HepG2 (cell line): ENCODE measurements around the gene ZNF597. TPM values are rescaled to one million over a fixed set of nuclear protein-coding genes. Genes with fewer than 3 reads are reported as not detected.

Experiments
- CBX5 ChIP-seq: sonication (generic); formaldehyde crosslinking; IDR thresholded peaks from 2 replicates; pipeline ENCODE4 v1.4.0; 2020; ENCODE audit warnings: missing genetic modification reagents, borderline replicate concordance
- CSRNP2 ChIP-seq: sonication (generic); formaldehyde crosslinking; conservative IDR thresholded peaks from 2 replicates; pipeline ENCODE4 v1.8.0; 2022; ENCODE audit warnings: low read depth, missing genetic modification reagents
- ERF ChIP-seq: IDR thresholded peaks from 2 replicates; pipeline ENCODE4 v1.6.1; 2018; ENCODE audit warnings: missing biosample characterization, missing genetic modification reagents
- FOXK1 ChIP-seq: sonication (generic); formaldehyde crosslinking; IDR thresholded peaks from 2 replicates; pipeline ENCODE4 v1.4.0; 2020; ENCODE audit warnings: low read depth, missing genetic modification reagents, borderline replicate concordance
- HMGXB4 ChIP-seq, 2 experiments: sonication (generic) in 1 of 2; formaldehyde crosslinking in 1 of 2; IDR thresholded peaks; 2 replicates each; pipeline versions ENCODE4 v1.4.0 to v1.6.1; 2018 to 2020; ENCODE audit warnings: missing genetic modification reagents in 2 of 2, borderline replicate concordance in 1 of 2, low read depth in 1 of 2, mild to moderate bottlenecking in 1 of 2, missing biosample characterization in 1 of 2
- MAFG ChIP-seq: sonication (generic); formaldehyde crosslinking; IDR thresholded peaks from 2 replicates; pipeline ENCODE4 v1.5.1; 2020; ENCODE audit warnings: mild to moderate bottlenecking, missing genetic modification reagents
- NAIF1 ChIP-seq: sonication (generic); formaldehyde crosslinking; IDR thresholded peaks from 2 replicates; pipeline ENCODE4 v1.5.0; 2020; ENCODE audit warnings: mild to moderate bottlenecking, missing genetic modification reagents, borderline replicate concordance
- PAF1 ChIP-seq: IDR thresholded peaks from 2 replicates; pipeline ENCODE4 v1.6.1; 2016; ENCODE audit warnings: missing genetic modification reagents, missing compliant biosample characterization
- RBM22 ChIP-seq: fragments of 200-400 bp; formaldehyde crosslinking; optimal IDR thresholded peaks from 2 replicates; pipeline ENCODE3; 2017; ENCODE audit warnings: mild to moderate bottlenecking, low read length, moderate library complexity
- STAT5B ChIP-seq: sonication (generic); formaldehyde crosslinking; IDR thresholded peaks from 2 replicates; pipeline ENCODE4 v1.4.0; 2020; ENCODE audit warnings: missing genetic modification reagents
- STAT6 ChIP-seq: sonication (generic); formaldehyde crosslinking; IDR thresholded peaks from 2 replicates; pipeline ENCODE4 v1.4.0; 2020; ENCODE audit warnings: missing genetic modification reagents, mild to moderate bottlenecking, borderline replicate concordance
- TSC22D2 ChIP-seq: sonication (generic); formaldehyde crosslinking; IDR thresholded peaks from 2 replicates; pipeline ENCODE4 v1.5.1; 2020; ENCODE audit warnings: missing genetic modification reagents, mild to moderate bottlenecking, borderline replicate concordance
- U2AF1 ChIP-seq: fragments of 200-400 bp; formaldehyde crosslinking; optimal IDR thresholded peaks from 2 replicates; pipeline ENCODE3; 2017; ENCODE audit warnings: mild to moderate bottlenecking, low read depth, low read length
- ZBTB42 ChIP-seq: sonication (generic); formaldehyde crosslinking; IDR thresholded peaks from 2 replicates; pipeline ENCODE4 v1.5.0; 2020; ENCODE audit warnings: mild to moderate bottlenecking, missing genetic modification reagents
- ZC3H4 ChIP-seq: sonication (generic); formaldehyde crosslinking; IDR thresholded peaks from 2 replicates; pipeline ENCODE4 v1.4.0; 2020; ENCODE audit warnings: missing genetic modification reagents, borderline replicate concordance
- ZFP36L1 ChIP-seq: sonication (generic); formaldehyde crosslinking; IDR thresholded peaks from 2 replicates; pipeline ENCODE4 v1.8.0; 2022; ENCODE audit warnings: mild to moderate bottlenecking, missing genetic modification reagents, moderate library complexity
- ZKSCAN1 ChIP-seq: fragments of 150-350 bp; IDR thresholded peaks from 2 replicates; pipeline ENCODE4 v1.6.1; 2014; ENCODE audit warnings: low read length
- ZNF263 ChIP-seq: sonication (generic); formaldehyde crosslinking; IDR thresholded peaks from 2 replicates; pipeline ENCODE4 v1.4.0; 2020; ENCODE audit warnings: missing genetic modification reagents
- ZNF496 ChIP-seq: sonication (generic); formaldehyde crosslinking; IDR thresholded peaks from 2 replicates; pipeline ENCODE4 v1.8.1; 2023; ENCODE audit warnings: mild to moderate bottlenecking, moderate library complexity, missing genetic modification reagents; ENCODE audit not compliant: insufficient replicate concordance
- ZNF510 ChIP-seq: sonication (generic); formaldehyde crosslinking; IDR thresholded peaks from 2 replicates; pipeline ENCODE4 v1.4.0; 2020; ENCODE audit warnings: low read depth, mild to moderate bottlenecking, missing genetic modification reagents
- ZNF558 ChIP-seq: sonication (generic); formaldehyde crosslinking; IDR thresholded peaks from 2 replicates; pipeline ENCODE4 v1.9.0; 2022; ENCODE audit warnings: mild to moderate bottlenecking, missing genetic modification reagents, borderline replicate concordance
- ZNF605 ChIP-seq: sonication (generic); formaldehyde crosslinking; IDR thresholded peaks from 2 replicates; pipeline ENCODE4 v1.8.0; 2022; ENCODE audit warnings: mild to moderate bottlenecking, missing genetic modification reagents
- ZNF740 ChIP-seq: sonication (generic); formaldehyde crosslinking; IDR thresholded peaks from 2 replicates; pipeline ENCODE4 v1.4.0; 2020; ENCODE audit warnings: missing genetic modification reagents
- polyA plus RNA-seq, 8 experiments: library from polyadenylated mRNA; depleted of rRNA in 3 of 8; stranded (reverse) in 7 of 8; unstranded in 1 of 8; fragments of >200 nt; fragmentation: Illumina TruSeq in 4 of 8; extraction: Trizol in 4 of 8; gene quantifications; 2 replicates each; pipeline versions ENCODE4 v1.2.1 to v1.2.3, GENCODE V29; 2011 to 2016; ENCODE audit warnings: low read depth in 4 of 8, missing spikeins in 1 of 8, mixed read lengths in 1 of 8; ENCODE audit not compliant: insufficient read depth in 1 of 8
- total RNA-seq, 5 experiments: library from RNA; depleted of rRNA; stranded (reverse); fragments of >200 nt; fragmentation: Illumina TruSeq; extraction: Trizol; gene quantifications; 2 replicates each; pipeline ENCODE4 v1.2.3, GENCODE V29; 2016; ENCODE audit warnings: low read depth in 1 of 5

Gene ZNF597
- total and polyA plus RNA-seq, 2 of the 13 experiments (the other 11 are each of a cell fraction or from before 2014, with no cell fraction given): 1.3 to 2.4 TPM

GRCh38 chr16:3457434-3458252 lies 14.3 kb upstream of the ZNF597 start (continued):
- peak; percentile 40 to 82; a peak in 3 of 4 replicates for TF ChIP-seq HMGXB4 (CRISPR knock-in tag; IDR thresholded peaks at IDR 0.05; ENCODE audit: borderline replicate concordance in 1 of 2, low read depth in 1 of 2)
- no peak for TF ChIP-seq ZFP36L1 (CRISPR knock-in tag)
- TF ChIP-seq CBX5 (CRISPR knock-in tag): no peak; the same call in 1 of the 2 replicates
- TF ChIP-seq ZBTB42 (CRISPR knock-in tag): peak; percentile 56; the same call in 1 of the 2 replicates
- no peak for TF ChIP-seq CSRNP2 (CRISPR knock-in tag)
- TF ChIP-seq ERF: peak; percentile 72
- no peak for TF ChIP-seq ZNF263
- no peak for TF ChIP-seq PAF1 (CRISPR knock-in tag)
- TF ChIP-seq ZNF510: no peak; the same call in 1 of the 2 replicates
- TF ChIP-seq MAFG (CRISPR knock-in tag): no peak
- TF ChIP-seq TSC22D2 (CRISPR knock-in tag): peak; percentile 74; the same call in 1 of the 2 replicates
- no peak for TF ChIP-seq ZKSCAN1
- TF ChIP-seq NAIF1: no peak
- TF ChIP-seq RBM22: peak; percentile 64
- TF ChIP-seq ZNF496 (CRISPR knock-in tag): no peak
- peak; percentile 74; the same call in 1 of the 2 replicates for TF ChIP-seq FOXK1
- peak; percentile 77 for TF ChIP-seq ZNF605 (CRISPR knock-in tag)
- TF ChIP-seq U2AF1: peak; percentile 36
- no peak for TF ChIP-seq STAT5B
- 0 out of 2 replicates have a peak, but pooled peaks have one; percentile 48 for TF ChIP-seq ZC3H4 (CRISPR knock-in tag)
- TF ChIP-seq ZNF558: peak; percentile 50; the same call in 1 of the 2 replicates
- no peak; the same call in 1 of the 2 replicates for TF ChIP-seq STAT6 (CRISPR knock-in tag)
- TF ChIP-seq ZNF740 (CRISPR knock-in tag): peak; percentile 77
